Brain pericyte (primary cell): ENCODE data around the gene RIPOR2.

Experiments
- DNase-seq: peaks from one replicate; pipeline ENCODE4 v3.0.0-alpha.2; 2012; ENCODE audit warnings: low read depth, low spot score

The RIPOR2 gene

DNA sequence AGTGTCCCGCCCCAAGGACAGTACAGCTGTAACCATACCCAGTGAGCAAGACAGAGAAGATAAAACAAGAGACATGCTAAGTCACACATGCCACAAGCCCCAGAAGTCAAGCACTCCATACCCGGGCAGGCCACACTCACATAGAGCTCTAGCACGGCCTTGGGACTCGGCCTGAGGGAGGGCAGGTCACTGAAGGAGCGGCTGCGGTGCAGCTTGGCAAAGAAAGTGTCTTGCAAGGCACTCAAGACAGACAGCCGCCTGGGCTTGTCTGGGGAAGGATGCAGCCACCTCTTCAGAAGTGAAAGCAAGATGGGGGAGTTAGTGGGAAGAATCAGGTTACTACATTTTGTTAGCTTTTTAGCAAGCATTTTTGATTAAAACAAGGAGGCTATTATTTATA is 88.4 kb downstream of the RIPOR2 start:
- DNase-seq = no peak

DNA sequence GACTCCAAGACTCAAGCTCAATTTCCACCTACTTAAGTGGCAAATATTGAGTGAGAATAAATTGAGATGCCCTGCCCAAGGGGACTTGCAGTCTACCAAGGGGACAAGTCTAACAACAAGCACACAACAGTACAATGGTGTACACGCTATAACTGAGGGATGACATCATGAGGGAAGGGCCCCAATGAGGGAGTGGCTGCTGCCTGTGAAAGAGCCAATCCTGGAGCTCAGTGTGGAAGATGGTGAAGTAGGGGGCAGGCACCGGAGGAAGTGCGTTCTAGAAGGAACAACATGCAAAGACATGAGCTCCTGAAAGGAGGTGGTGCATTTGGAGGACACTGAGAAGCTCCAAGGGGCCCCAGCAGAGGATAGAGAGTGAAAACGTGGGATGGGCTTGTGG is 90.2 kb downstream of the RIPOR2 start:
- DNase-seq = no peak

DNA sequence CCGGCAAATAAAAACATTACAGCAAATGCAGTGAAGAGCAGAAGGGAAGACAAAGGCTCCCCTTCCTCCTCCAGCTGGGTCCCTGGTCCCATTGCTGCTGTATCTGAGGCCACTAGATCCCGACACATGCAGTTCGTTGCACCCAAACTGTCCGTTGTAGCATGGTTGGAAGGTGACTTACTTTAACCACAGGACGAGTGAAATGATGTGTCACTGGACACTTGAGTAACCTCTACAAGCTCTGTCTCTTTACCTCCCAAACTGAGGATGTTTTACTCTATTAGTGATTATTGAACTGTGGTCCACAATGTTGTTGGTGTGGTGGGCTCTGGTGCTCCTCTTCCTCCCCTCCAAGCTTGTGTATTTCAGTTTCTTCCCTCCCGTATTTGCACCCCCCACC is 90.9 kb downstream of the RIPOR2 start:
- no peak for DNase-seq

DNA sequence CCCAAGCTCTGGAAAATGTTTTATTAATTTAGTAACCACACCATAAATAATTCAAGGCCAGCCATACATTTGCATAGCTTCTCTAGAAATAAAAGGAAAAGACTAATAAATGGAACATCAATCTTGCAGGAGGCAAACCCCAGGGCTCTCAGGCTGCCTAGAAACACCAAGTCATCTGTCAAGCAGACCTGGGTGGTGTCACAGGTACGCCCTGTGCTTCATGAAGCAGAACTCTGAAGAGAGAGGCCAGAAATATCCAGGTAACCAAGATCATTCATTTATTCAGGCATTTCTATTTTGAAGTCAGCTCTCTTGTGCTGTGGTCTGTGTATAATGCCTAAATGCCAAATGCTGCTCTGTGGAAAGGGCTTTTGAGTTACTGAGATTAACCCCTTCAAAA is 91.7 kb downstream of the RIPOR2 start:
- DNase-seq = no peak

DNA sequence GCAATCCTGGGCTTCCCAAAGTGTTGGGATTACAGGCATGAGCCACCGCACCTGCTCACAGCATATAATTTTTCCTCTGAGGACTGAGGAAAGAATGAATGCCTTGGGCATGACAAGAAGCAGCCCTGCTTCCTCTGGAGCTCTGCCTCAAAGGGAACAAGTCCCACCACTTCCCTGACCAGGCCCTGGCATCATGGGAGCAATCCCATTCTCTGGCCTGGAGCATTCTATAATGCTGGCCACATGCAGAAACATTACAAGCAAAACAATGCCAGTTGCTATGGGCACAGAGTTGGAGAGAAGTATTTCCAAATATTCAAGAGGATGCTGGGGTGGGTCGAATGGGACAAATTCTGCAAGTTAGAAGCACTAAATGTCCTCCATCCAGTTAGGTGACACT is 95.6 kb downstream of the RIPOR2 start:
- DNase-seq = no peak

DNA sequence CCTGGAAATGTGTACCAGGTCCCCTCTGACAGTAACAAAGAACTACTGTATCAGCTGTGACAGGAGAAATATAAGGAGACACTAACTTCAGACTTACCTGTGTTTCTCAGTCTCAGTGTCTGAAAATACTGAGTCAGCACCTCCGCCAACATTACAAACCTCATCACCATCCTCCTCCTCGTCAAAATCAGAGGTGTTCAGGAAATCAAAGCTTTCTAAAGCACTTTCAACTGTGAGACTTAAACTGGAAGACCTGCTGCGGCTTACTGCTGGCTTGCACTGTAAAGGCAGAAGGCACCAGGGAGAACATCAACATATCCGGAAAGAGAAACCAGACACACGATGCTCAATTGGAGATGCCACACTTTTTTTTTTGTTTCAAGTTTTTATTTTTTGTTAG is 96.8 kb downstream of the RIPOR2 start:
- DNase-seq = no peak

DNA sequence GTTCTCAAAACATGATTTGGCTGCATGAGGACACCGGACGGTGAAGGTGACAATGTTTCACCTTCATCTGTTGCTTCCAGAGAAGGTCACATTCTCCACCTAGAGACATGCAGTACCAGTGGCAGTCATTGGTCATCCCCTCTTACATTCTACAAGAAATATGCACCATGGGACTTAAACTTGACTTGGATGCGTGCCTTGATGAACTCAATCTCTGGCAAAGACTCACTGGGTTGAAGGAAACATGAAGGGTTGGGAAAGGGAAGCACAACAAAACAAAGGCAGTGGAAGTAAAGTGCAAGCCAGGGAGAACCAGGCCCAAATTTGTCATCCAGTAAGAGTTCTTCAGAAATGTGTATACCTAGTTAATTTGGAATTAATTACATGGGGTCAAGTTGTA is 97.7 kb downstream of the RIPOR2 start:
- DNase-seq = no peak

DNA sequence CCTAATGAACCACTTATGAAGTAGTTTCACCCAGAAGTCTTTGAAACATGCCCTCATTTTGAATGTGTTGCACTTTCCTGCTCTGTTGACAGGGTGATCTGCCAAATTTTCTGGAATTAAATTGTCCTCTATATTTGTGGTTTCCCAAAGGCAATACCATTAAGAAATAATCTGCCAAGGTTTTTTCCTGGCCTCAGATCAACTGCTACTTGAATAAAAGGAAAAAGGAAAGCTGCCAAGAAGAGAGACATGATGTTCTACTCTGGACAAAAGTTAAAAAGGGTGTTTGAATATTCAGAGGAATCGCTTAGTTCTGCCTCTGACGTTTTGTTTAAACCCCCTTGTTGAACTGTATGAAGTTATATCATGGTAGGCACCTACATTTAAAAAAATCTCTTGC is 99.7 kb downstream of the RIPOR2 start:
- DNase-seq = no peak

DNA sequence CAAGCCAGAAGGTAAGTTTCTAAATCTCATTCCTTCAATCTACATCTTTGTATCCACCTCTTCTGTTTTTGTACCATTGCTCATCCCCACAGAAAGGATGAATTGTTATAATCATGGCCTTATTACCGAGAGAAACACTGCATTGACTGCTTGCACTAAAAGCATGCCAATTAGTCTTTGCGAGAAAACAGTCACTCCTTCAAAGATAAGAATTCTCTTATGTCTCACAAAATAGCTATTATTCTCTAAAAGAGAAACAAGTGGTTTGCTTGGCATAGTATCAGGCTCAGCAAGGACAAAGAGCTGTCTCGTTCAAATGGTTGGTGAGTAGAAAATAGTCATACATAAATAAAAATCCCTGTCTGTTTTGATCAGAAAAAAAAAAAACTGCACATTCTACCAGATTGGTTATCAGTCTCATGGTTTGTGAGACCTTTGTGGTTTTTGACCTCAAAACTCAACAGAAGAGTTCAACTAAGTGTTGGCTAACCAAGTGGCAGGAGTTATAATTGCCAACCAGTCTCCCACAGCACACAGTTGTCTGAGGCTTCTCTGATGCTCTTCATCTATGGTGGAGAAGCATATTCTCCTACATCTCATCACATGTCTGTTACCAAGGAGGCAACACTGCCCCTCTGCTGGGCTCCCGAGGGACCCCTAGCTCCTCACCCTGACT is 101.9 kb downstream of the RIPOR2 start:
- no peak for DNase-seq

DNA sequence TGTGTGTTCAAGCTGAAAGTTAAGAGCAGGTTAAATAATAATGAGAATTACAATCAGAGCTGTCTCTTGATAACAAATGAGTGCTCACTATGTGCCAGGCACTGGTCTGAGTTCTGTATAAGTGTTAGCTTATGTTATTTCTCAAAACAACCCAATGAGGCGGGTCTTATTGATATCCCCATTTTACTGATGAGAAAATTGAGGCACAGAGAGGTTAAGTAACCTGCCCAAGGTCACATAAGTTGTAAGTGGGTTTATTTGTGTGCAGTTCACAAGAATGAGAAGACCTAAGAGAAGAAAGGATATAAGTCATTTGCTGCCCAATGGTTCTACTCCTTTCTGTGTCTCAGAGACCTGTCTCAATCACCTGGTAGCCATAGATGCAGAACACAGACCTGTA is 103.0 kb downstream of the RIPOR2 start:
- no peak for DNase-seq

DNA sequence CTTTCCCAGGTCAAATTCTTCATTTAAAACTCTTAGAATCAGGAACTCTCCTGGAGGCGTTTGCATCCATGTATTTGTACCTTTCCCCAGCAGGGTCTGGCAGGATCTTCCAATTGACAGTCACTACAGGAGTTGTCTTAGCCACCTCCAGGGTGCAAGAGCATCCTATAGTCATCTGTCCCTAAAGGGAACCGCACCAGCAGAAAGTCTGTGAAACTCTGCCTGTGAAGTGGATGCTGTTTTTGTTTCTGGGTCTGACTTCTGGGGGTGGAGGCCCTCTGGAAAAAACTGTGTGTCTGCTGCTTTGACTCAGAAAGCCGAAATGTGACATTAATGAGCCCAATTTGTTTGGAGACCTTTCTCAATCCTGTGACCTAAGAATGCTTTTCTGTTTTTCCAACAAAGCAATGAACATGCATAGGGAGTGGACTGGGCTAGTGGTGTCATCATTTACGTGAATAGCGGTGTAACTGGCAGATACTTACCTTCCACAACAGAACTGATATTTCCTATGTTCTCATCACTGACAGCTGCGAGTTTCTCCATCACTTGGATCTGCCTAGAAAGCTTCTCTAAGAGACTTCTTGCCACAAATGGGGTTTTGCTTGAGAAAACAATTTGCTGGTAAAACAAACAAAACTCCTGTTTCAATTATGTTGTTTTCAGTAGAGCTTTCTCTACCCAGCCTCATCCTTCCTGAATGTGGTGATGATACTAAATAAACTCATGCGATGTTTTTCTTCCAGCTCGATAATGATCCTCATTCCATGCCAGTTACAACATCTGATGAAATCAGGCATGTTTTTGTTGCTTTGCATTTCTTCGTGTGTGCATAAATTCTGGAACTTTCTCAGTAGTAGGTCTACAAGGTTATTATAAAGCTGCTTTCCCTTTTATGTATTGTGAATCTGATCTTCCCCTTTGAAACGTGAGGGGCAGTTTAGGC is 103.7 kb downstream of the RIPOR2 start:
- peak; percentile 94 for DNase-seq

DNA sequence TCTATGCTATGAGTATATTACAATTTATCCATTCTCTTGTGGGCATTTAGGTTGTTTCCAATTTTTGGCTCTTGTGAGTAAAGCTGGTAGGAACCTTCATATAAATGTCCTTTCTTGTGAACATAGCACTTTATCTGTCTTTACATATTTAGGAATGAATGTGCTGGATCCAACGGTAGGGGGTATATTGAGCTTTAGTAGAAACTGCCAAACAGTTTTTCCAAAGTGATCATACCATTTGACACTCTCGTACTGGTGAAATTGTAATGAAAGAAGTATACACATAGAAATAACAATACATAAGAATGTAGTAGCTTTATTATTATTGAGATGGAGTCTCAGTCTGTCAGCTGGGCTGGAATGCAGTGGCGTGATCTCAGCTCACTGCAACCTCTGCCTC is 106.1 kb downstream of the RIPOR2 start:
- no peak for DNase-seq

DNA sequence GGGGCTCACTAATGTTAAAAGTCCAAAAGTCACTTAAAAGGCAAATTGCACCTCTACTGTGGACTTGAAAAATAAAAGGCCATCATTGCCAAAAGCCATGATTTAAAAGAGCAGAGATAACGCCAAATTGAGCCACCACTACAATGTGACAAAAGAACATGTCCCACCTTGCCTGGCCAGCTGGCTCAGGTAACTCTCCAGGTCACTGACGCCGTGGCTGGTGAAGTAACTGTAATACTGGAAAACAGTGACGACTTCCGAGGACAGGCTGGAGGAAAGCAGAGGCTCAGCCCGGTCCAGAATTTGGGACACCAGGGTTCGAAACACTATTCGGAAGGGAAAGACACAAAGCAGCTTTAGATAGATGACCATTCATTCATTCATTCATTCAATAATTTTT is 107.8 kb downstream of the RIPOR2 start:
- DNase-seq = no peak

DNA sequence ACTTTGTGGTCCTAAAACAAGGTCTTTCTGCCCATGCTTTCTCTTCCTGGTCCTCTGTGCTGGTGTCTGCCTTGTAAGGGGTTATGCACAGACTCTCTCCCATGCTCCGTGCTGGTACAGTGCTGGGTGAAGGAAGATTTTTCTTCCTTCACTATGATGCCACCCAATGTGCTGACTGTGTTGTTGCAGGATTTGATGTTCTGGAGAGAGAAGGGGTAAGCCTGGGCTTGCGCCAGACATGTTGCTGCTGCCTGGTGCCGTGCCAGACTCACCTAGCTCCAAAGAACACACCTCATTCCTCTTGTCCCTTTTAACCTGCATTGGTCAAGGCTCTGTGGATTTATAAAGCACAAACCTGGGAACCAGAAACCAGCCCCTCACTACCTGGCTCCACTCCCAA is 108.6 kb downstream of the RIPOR2 start:
- DNase-seq = no peak

DNA sequence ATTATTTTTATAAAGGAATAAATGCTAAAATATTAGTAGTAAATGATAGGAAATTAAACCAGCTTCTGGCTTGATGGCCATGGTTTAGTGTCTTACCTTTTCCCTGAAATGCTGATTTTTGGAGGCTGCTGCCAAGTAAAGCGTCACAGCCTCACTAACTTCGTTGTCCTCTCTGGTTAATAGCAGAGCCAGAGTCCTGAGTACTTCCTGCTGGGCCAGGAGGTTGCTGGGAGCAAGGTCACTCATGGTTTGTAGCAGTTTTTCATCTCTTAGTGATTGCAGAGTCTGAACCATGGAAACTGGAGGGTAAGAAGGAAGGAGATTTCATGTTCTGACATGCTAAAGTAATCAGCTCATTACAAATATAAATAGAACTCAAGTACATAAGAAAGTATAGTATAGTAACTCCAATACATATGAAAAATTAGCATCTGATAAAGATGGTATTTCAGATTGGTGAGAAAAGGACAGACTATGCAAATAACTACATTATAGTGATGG is 110.6 kb downstream of the RIPOR2 start:
- DNase-seq = no peak

DNA sequence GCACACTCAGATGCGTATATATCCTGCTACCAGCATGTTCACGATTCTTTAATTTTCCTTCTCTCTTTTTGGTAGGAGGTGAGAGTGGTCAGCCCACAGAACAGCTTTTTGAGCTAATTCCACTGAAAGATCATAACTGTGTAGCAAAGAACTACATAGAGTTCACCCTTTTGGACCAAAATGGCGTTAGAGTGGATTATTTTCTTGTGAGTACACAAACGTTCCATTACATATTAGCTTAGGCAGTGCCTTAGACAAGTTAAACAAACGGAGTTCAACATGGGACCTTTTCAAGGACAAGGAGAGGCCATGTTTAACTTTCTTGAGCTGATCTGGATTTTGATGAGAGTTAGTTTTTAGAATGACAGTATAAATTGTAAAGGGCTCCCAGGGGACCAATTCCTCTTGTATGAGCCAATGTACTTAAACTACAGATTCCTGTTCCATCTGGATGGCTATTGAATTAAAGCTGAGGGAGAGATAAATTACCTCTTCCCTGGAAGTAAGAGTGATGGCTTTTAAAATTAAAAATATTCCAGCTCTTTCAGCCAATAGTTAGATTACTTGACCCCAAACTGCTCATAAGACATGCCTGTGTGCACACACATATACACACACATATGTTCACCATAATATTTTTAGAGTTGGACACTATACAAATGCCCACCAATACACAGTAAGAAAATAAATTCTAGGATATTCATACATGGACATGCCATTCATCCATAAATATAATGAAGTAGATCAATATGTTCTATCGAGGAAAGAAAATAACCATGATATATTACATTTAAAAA is 111.4 kb downstream of the RIPOR2 start:
- no peak for DNase-seq

DNA sequence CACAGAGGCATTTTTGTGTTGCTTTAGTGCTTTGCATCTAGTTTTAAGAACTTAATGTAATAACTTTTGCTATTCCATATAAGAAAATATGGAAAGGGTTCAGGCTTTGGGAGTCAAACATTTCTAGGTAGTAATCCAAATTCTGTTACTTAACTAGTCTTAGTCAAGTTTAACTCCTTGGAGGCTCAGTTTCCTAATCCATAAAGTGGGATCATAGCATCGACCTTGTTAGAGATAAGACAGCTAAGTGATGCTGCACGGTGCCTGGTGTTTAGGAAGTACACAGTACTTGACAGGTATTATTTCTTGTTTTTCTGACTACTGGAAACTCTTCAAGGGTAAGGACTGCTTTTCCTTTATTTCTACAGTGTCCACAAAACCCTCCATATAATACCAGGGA is 112.6 kb downstream of the RIPOR2 start:
- DNase-seq = no peak

DNA sequence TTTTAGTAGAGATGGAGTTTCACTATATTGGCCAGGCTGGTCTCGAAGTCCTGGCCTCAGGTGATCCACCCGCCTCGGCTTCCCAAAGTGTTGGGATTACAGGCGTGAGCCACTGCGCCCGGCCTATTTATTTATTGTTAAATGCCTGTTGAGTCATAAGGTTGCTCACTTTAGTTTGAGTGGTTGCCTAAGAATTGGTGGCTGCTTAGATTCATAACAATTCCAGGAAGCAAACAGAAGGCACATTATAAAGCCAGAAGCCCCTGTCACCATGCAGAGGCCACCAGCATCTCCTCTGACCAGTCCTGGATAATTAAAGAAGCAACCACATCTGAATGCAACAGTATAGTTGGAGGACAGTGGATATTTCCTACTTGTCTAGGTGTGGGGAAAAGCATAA is 113.1 kb downstream of the RIPOR2 start:
- no peak for DNase-seq

DNA sequence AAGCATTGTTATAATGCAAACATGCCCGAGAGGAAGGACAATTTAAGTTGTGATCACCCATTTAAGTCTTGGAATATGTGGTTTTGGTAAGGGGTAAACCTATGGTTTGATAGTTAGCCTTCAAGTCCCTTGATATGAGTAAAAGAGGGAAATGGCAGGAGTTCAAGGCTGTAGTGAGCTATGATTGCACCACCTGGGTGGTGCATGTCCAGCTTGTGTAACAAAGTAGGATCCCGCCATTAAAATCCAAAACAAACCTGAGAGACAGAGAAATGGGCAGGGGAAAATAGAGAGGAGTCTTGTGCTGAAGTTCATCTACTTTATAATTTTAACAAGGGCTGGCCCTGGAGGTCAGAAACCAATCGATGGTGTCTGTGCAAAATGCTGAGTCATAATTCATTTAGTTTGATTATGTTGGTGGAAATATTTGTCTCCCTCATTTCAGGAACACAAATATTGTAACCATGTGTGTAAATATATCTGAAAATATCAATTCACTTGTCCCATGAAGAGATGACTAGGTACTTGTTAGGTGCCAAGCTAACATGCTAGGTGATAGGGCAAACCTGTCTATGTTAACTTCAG is 113.8 kb downstream of the RIPOR2 start:
- DNase-seq = no peak

DNA sequence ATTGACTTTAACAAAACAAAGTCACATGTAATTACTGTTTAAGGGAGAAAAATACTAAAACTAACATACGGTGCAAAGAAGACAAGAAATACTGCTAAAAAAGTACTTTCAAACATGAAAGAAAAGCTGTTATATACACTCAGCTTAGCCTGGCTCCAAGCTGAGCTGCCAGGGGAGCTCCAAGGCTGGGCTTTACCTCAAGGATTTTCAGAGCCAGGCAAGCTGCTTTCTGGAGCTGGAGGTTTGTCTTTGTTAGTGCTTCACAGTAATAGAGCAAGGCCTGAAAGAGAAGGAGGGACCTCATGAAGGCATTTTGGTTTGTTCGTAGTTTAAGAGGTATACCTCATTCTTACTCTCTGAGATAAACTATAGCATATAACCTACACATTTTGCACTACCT is 117.4 kb downstream of the RIPOR2 start:
- DNase-seq = no peak

DNA sequence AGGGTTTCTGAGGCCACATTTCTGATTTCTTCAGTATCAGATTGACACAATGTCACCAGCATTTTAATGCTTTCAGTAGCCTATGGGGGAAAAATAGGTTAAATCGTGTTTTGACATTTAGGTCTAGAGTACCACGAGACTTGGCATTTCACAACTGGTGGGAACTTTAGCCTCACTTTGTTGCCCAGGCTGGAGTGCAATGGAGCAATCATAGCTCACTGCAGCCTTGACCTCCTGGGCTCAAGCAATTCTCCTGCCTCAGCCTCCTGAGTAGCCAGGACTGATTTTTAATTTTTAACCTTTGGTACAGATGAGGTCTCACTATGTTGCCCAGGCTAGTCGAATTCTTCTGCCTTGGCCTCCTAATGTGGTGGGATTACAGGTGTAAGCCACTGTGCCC is 126.0 kb downstream of the RIPOR2 start:
- DNase-seq = no peak

DNA sequence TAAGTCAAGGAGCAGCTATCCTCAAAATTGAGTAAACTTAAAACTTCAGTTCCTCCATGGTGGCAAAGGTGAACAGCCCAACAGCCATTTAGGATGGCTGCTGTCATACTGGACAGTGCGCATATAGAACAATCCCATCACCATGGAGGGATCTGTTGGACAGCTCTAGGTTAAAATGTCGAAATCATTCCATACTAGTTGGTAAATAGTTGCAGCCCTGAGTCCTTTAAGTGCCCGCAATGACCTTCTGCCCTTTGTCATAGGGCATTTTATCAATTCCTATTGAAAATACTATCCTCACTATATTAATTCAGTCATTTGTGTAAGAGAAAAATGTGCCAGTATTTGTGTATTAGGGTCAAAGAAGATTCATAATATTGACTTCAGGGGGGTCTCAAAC is 128.2 kb downstream of the RIPOR2 start:
- DNase-seq = no peak
